BJ (cell line): ENCODE measurements around the gene SLC15A3. TPM values are rescaled to one million over a fixed set of nuclear protein-coding genes. Genes with fewer than 3 reads are reported as not detected.
"Not testable (repeated sequence)": the region's sequence is repeated elsewhere in the genome, so short reads cannot be mapped to it uniquely, and the experiment has no call there.

Experiments used
- CTCF ChIA-PET: fragments of 350-600 bp; formaldehyde crosslinking; extraction: SDS; loops from one replicate; lab custom pipeline; 2021; ENCODE audit warnings: antibody characterized with exemption, inconsistent platforms; lab: Yijun Ruan, JAX
- POLR2A ChIA-PET: fragments of 300-600 bp; sonication (Branson Sonifier 250); formaldehyde crosslinking; extraction: SDS; loops from one replicate; lab custom pipeline; 2021; ENCODE audit warnings: antibody characterized with exemption; lab: Charles Lee
- DNase-seq: peaks from one replicate; pipeline ENCODE4 v3.0.0-alpha.2; 2011; ENCODE audit warnings: low read depth
- H3K27me3 ChIP-seq: 2 replicates; pipeline ENCODE4 v1.6.0; 2011; ENCODE audit warnings: low read length; ENCODE audit not compliant: control insufficient read depth, insufficient read depth
- H3K36me3 ChIP-seq: 2 replicates; pipeline ENCODE4 v1.5.1; 2011; ENCODE audit warnings: low read length; ENCODE audit not compliant: control insufficient read depth, insufficient read depth
- H3K4me3 ChIP-seq: 2 replicates; pipeline ENCODE4 v1.5.1; 2011; ENCODE audit warnings: low read depth, mild to moderate bottlenecking, control low read depth, low read length
- polyA plus RNA-seq: library from polyadenylated mRNA; depleted of rRNA; stranded (reverse); fragments of >200 nt; gene quantifications from 2 replicates; pipeline ENCODE4 v1.2.3, GENCODE V29; 2011
- TF ChIP-seq, protein P1 (sequence below): IDR thresholded peaks from 2 replicates; pipeline ENCODE4 v1.5.1; 2011; ENCODE audit warnings: low read depth, mild to moderate bottlenecking, control low read depth, inconsistent platforms, low read length, moderate library complexity; ENCODE audit not compliant: insufficient read depth

SLC15A3 gene
- polyA plus RNA-seq, 1 experiment: 14.1 TPM

DNA sequence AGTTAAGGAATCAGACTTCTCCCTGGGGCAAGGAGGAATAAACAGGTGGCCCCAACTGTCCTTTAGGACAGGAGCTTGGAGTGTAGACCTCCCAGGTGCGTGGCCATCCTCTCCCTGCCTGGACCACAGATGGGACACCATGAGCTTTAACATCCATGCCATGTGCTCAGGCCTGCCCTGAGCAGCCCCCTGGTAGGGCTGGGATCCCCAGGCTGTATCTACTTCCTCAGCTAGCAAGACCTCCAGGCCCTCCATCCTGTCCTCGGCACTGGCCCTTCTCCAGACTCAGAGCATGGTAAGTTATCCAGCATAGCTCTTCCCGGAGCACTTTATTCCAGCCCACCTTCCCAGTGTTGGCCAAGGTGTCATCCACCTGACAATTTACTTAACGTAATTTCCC lies 25.2 kb upstream of the SLC15A3 start:
- Histone ChIP-seq H3K27me3 (peaks cover 12% of the 10 kb centered on the region), H3K4me3 (no peak overlapping the region), H3K36me3 (no peaks in the 10 kb centered on the region)
- TF ChIP-seq, protein P1, sequence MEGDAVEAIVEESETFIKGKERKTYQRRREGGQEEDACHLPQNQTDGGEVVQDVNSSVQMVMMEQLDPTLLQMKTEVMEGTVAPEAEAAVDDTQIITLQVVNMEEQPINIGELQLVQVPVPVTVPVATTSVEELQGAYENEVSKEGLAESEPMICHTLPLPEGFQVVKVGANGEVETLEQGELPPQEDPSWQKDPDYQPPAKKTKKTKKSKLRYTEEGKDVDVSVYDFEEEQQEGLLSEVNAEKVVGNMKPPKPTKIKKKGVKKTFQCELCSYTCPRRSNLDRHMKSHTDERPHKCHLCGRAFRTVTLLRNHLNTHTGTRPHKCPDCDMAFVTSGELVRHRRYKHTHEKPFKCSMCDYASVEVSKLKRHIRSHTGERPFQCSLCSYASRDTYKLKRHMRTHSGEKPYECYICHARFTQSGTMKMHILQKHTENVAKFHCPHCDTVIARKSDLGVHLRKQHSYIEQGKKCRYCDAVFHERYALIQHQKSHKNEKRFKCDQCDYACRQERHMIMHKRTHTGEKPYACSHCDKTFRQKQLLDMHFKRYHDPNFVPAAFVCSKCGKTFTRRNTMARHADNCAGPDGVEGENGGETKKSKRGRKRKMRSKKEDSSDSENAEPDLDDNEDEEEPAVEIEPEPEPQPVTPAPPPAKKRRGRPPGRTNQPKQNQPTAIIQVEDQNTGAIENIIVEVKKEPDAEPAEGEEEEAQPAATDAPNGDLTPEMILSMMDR: no peak
- POLR2A ChIA-PET: no interaction called here
- DNase-seq: no peak
- CTCF ChIA-PET: interaction anchor here (1.2 kb wide), 1 partner anchor 210 kb away, joined by 6 read pairs; no protein-coding TSS in a partner anchor

DNA sequence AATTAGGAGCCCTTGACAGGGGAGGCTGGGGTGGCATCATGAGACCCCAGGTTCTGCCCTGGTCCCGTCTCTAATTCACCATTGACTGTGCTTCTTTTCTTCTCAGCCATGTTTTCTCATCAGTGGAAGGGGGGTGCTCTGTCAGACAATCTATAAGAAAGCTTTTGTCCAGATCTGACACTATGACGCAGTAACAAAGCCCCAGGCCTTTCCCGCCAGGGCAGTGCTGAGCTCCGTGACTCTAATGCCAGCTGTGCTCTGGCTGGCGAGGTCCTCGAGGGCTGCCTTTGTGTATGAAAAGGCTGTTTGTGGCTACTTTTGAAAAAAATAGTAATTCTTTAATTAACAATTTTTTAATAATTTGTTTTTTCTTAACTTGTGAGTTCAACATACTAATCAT lies 22.8 kb upstream of the SLC15A3 start:
- no peaks in the 10 kb centered on the region for H3K36me3 ChIP-seq
- CTCF ChIA-PET: interaction anchor here (1.0 kb wide), 1 partner anchor 213 kb away, joined by 3 read pairs; no protein-coding TSS in a partner anchor
- POLR2A ChIA-PET: no interaction called here
- TF ChIP-seq, protein P1: no peak
- peaks cover 15% of the 10 kb centered on the region for H3K27me3 ChIP-seq
- DNase-seq: no peak
- no peak overlapping the region for H3K4me3 ChIP-seq

DNA sequence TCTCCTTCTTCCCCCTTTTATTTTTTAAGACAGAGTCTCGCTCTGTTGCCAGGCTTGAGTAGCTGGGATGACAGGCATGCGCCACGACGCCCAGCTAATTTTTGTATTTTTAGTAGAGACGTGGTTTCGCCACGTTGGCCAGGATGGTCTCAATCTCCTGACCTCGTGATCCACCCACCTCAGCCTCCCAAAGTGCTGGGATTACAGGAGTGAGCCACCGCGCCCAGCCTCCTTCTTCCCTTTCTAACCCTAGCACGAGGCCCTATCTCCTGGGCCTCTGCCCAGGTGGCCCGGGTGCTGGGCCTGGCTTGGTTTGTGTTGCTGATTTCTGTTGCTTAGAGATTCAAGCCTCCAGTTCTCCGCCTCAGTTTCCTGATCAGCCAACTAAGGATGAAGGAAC lies 22.3 kb upstream of the SLC15A3 start:
- CTCF ChIA-PET: interaction anchor here (1.0 kb wide), 1 partner anchor 213 kb away, joined by 3 read pairs; no protein-coding TSS in a partner anchor
- POLR2A ChIA-PET, H3K4me3 ChIP-seq, H3K36me3 ChIP-seq, DNase-seq: not testable (repeated sequence)
- H3K27me3 ChIP-seq: peaks cover 15% of the 10 kb centered on the region

DNA sequence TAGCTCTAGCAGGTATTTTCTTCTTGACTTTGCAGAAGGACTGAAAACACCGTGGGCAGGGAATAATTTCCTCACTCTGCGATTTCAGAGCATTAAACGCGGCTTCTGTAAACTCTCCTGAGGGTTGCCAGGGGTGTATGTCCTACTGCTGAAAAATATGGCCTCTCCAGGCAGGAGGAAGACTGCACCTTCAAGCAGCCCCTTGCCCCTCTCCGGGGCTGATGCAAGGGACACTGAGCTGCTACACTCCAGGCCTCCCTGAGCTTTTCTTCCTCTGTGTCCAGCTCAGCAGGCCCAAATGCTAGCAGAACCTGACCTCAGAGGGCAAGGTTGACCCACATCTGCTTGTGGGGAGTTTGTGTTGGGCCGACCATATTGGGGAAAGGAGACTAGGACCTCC lies 21.7 kb upstream of the SLC15A3 start:
- POLR2A ChIA-PET: no interaction called here
- no peak for DNase-seq
- no peaks in the 10 kb centered on the region for H3K36me3 ChIP-seq
- H3K4me3 ChIP-seq: no peak overlapping the region
- TF ChIP-seq, protein P1: no peak
- CTCF ChIA-PET: no interaction called here
- H3K27me3 ChIP-seq: peaks cover 15% of the 10 kb centered on the region

- Histone ChIP-seq H3K27me3 (peaks cover 16% of the 10 kb centered on the region), H3K36me3 (no peaks in the 10 kb centered on the region), H3K4me3 (no peak overlapping the region)
- CTCF ChIA-PET: interaction anchor here (0.6 to 2.0 kb wide), 4 partner anchors 9 to 217 kb away, joined by 3 to 9 read pairs (median 3); no protein-coding TSS in a partner anchor
- TF ChIP-seq, protein P1: no peak
- POLR2A ChIA-PET: no interaction called here
- no peak for DNase-seq
Observed at GRCh38 chr11:60972182-60973030, 20.4 kb upstream of the SLC15A3 start.
